Endothelial cell of umbilical vein (primary cell): ENCODE results near the gene FATE1. TPM values are rescaled to one million over a fixed set of nuclear protein-coding genes. Genes with fewer than 3 reads are reported as not detected.

Experiments
- BruUV-seq: library from RNA; stranded (reverse); fragments of 400-500 nt; replicated peaks from 2 replicates; lab custom pipeline; 2021; lab: Mats Ljungman, UMichigan
- CTCF ChIA-PET: fragments of 300-600, 350-600 bp; sonication (Branson Sonifier 250); formaldehyde crosslinking; loops from one replicate; lab custom pipeline; 2021; ENCODE audit warnings: antibody characterized with exemption, inconsistent platforms; lab: Charles Lee
- POLR2A ChIA-PET: fragments of 300-600, 350-600 bp; sonication (Branson Sonifier 250); formaldehyde crosslinking; loops from one replicate; lab custom pipeline; 2021; ENCODE audit warnings: antibody characterized with exemption, inconsistent platforms; lab: Charles Lee
- DNase-seq: peaks from one replicate; pipeline ENCODE4 v3.0.0-alpha.2; 2011; ENCODE audit warnings: low read depth, low spot score
- FAIRE-seq: peaks from 2 replicates; lab custom pipeline; 2011; peaks lifted over from hg19 to GRCh38; lab: Jason Lieb, UNC
- H2AFZ ChIP-seq: 2 replicates; pipeline ENCODE4 v1.6.0; 2012; ENCODE audit warnings: low read depth, low read length, control low read depth, inconsistent platforms
- H3K27ac ChIP-seq: 2 replicates; pipeline ENCODE4 v1.5.1; 2011; ENCODE audit warnings: low read depth, mild to moderate bottlenecking, control low read depth, low read length, moderate library complexity; ENCODE audit not compliant: insufficient read depth
- H3K27me3 ChIP-seq, 2 experiments: 2 replicates each; pipeline versions ENCODE4 v1.6.0 to v1.6.1; 2011; ENCODE audit warnings: low read length in 2 of 2, mixed read lengths in 1 of 2; ENCODE audit not compliant: control insufficient read depth in 2 of 2, insufficient read depth in 2 of 2
- H3K36me3 ChIP-seq, 2 experiments: 2 replicates in 1 of 2; 3 replicates in 1 of 2; pipeline ENCODE4 v1.5.1; 2011; ENCODE audit warnings: low read length in 2 of 2, mild to moderate bottlenecking in 1 of 2, moderate library complexity in 1 of 2; ENCODE audit not compliant: control insufficient read depth in 2 of 2, insufficient read depth in 2 of 2; ENCODE audit errors: extremely low read depth in 1 of 2
- H3K4me1 ChIP-seq: 3 replicates; pipeline ENCODE4 v1.5.1; 2011; ENCODE audit warnings: mild to moderate bottlenecking, low read length; ENCODE audit not compliant: control insufficient read depth, insufficient read depth; ENCODE audit errors: extremely low read depth
- H3K4me2 ChIP-seq: 2 replicates; pipeline ENCODE4 v1.6.1; 2011; ENCODE audit warnings: low read length, control low read depth, mixed read lengths; ENCODE audit not compliant: insufficient read depth
- H3K4me3 ChIP-seq, 3 experiments: fragments of 200-600 bp in 1 of 3; sonication (generic), shearing (Covaris generic) in 1 of 3; replicated peaks in 1 of 3; 2 replicates each; pipeline ENCODE4 v1.5.1; 2011 to 2016; ENCODE audit warnings: control low read depth in 3 of 3, low read length in 3 of 3, mild to moderate bottlenecking in 2 of 3, inconsistent platforms in 1 of 3, low read depth in 1 of 3, moderate library complexity in 1 of 3; ENCODE audit not compliant: insufficient read depth in 1 of 3
- H3K79me2 ChIP-seq: 2 replicates; pipeline ENCODE4 v1.6.0; 2012; ENCODE audit warnings: low read length, inconsistent platforms; ENCODE audit not compliant: control insufficient read depth, insufficient read depth
- H3K9ac ChIP-seq: replicated peaks from 2 replicates; pipeline ENCODE3; 2011; ENCODE audit warnings: low read length, control low read depth; ENCODE audit not compliant: insufficient read depth; ENCODE audit errors: extremely low read depth
- H3K9me1 ChIP-seq: replicated peaks from 3 replicates; pipeline ENCODE4 v1.6.0; 2011; ENCODE audit warnings: mild to moderate bottlenecking, low read length; ENCODE audit not compliant: control insufficient read depth, insufficient read depth; ENCODE audit errors: extremely low read depth
- H3K9me3 ChIP-seq: replicated peaks from 2 replicates; pipeline ENCODE4 v1.5.1; 2012; ENCODE audit warnings: low read length, inconsistent platforms; ENCODE audit not compliant: control insufficient read depth, insufficient read depth
- H4K20me1 ChIP-seq: replicated peaks from 2 replicates; pipeline ENCODE3; 2011; ENCODE audit warnings: mild to moderate bottlenecking, low read length; ENCODE audit not compliant: control insufficient read depth, insufficient read depth; ENCODE audit errors: extremely low read depth
- EZH2 ChIP-seq: IDR thresholded peaks from 2 replicates; pipeline ENCODE4 v1.6.1; 2012; ENCODE audit warnings: borderline replicate concordance, low read depth, mild to moderate bottlenecking, moderate library complexity, low read length, inconsistent platforms; ENCODE audit not compliant: severe bottlenecking
- FOS ChIP-seq: IDR thresholded peaks from 2 replicates; pipeline ENCODE4 v1.6.1; 2011; ENCODE audit warnings: mild to moderate bottlenecking, low read length, moderate library complexity, borderline replicate concordance; ENCODE audit not compliant: insufficient read depth
- GATA2 ChIP-seq: IDR thresholded peaks from 2 replicates; pipeline ENCODE4 v1.7.0; 2011; ENCODE audit warnings: low read depth, mild to moderate bottlenecking, moderate library complexity, mixed read lengths, low read length; ENCODE audit not compliant: insufficient read length, insufficient read depth
- JUN ChIP-seq: IDR thresholded peaks from 2 replicates; pipeline ENCODE4 v1.6.1; 2011; ENCODE audit warnings: borderline replicate concordance, low read depth; ENCODE audit not compliant: insufficient read length, insufficient read depth
- MYC ChIP-seq: IDR thresholded peaks from one replicate; pipeline ENCODE4 v1.6.1; 2011; ENCODE audit warnings: mild to moderate bottlenecking, low read depth, low read length
- POLR2A ChIP-seq: IDR thresholded peaks from 2 replicates; pipeline ENCODE4 v1.6.1; 2012; ENCODE audit warnings: low read depth, mild to moderate bottlenecking, control low read depth, low read length
- POLR2AphosphoS5 ChIP-seq: IDR thresholded peaks from 2 replicates; pipeline ENCODE4 v1.6.1; 2012; ENCODE audit warnings: low read depth, mild to moderate bottlenecking, control low read depth, low read length, moderate library complexity; ENCODE audit not compliant: insufficient read depth
- dilution Hi-C: fragments of 300-500 bp; cut with MboI; formaldehyde crosslinking; loops from one replicate; pipeline ENCODE4 v1.15.0; 2019; ENCODE audit warnings: low sequenced_read_pairs; ENCODE audit not compliant: extremely low pct_ligation_motif_present
- intact Hi-C: fragments of 100-400 bp; cut with micrococcal nuclease; formaldehyde crosslinking; loops from one replicate; pipeline ENCODE4 v1.10.0; 2022
- polyA plus RNA-seq, 4 experiments: library from polyadenylated mRNA; depleted of rRNA in 3 of 4; stranded (reverse) in 3 of 4; unstranded in 1 of 4; fragments of >200 nt; gene quantifications; 2 replicates each; pipeline versions ENCODE4 v1.2.1 to v1.2.3, GENCODE V29; 2011 to 2012; ENCODE audit warnings: missing spikeins in 1 of 4
- total RNA-seq: library from RNA; stranded (reverse); gene quantifications from 2 replicates; pipeline ENCODE4 v1.2.3, GENCODE V29; 2021
- TF ChIP-seq, protein P1 (sequence below): IDR thresholded peaks from 2 replicates; pipeline ENCODE4 v1.6.1; 2011; ENCODE audit not compliant: insufficient read depth, insufficient read length
- TF ChIP-seq, protein P2 (sequence below), 2 donors: IDR thresholded peaks; 1 replicate in 1 of 2; 2 replicates in 1 of 2; pipeline ENCODE4 v1.5.1; 2011; ENCODE audit warnings: low read length in 2 of 2, mild to moderate bottlenecking in 2 of 2, moderate library complexity in 2 of 2, control low read depth in 1 of 2, inconsistent platforms in 1 of 2, low read depth in 1 of 2; ENCODE audit not compliant: insufficient read depth in 1 of 2; ENCODE audit errors: extremely low read depth in 1 of 2

The FATE1 gene
- total and polyA plus RNA-seq, 2 donors (not counting 3 experiments of a cell fraction or from before 2014, with no cell fraction given): not detected

DNA sequence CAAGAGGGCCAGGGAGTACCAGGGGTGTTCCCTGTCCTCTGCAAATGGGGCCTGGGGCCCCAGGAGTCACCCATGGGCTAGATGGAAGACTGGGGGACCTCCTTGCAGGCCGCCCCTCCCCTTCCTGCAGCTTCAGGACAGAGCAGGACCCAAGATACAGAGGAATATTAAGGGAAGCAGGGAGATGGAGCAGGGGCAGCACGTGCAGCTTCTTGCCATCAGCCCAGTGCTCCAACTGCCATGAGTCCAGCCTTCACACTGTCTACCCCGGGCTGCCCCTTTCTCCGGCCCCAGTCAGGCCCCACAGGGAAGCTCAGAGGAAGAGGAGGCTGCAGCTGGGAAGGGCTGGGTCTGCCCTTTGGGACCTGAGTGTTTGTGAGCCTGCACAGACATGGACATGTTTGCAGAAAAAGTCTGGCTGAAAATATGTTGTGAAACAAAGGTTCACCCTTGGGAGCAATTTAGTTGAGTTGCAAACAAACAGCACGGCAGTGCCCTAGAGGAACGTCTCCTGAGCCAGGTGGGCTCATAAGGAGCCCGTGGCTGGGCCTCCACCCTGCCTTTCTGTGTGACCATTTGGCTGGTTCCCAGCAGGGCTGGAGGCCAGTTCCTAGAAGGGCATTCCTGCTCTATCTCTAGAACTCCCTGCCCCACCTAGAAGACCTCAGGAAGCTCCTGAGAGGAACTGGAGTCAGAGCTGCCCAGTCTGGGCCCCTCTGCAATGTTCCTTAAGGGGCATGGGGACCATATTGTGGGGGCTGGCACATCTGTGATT lies 8.9 kb downstream of the FATE1 start:
- no peak for TF ChIP-seq POLR2AphosphoS5
- no peak for TF ChIP-seq MYC
- no peaks in the 10 kb centered on the region for H3K36me3 ChIP-seq
- no peaks in the 10 kb centered on the region for H3K9me1 ChIP-seq
- H3K9me3 ChIP-seq: no peaks in the 10 kb centered on the region
- dilution Hi-C loops (no loop called here), intact Hi-C loops (no loop called here)
- no peaks in the 10 kb centered on the region for H3K27me3 ChIP-seq
- no peak overlapping the region for H3K27ac ChIP-seq
- FAIRE-seq (no peak), DNase-seq (no peak)
- no peak overlapping the region for H3K4me3 ChIP-seq
- CTCF ChIA-PET: no interaction called here
- H3K4me1 ChIP-seq: no peaks in the 10 kb centered on the region
- POLR2A ChIA-PET: no interaction called here
- H4K20me1 ChIP-seq: no peaks in the 10 kb centered on the region
- no peaks in the 10 kb centered on the region for H3K79me2 ChIP-seq
- no TSS peak for BruUV-seq
- no peak overlapping the region for H3K4me2 ChIP-seq
- H3K9ac ChIP-seq: no peak overlapping the region
- H2AFZ ChIP-seq: no peak overlapping the region

DNA sequence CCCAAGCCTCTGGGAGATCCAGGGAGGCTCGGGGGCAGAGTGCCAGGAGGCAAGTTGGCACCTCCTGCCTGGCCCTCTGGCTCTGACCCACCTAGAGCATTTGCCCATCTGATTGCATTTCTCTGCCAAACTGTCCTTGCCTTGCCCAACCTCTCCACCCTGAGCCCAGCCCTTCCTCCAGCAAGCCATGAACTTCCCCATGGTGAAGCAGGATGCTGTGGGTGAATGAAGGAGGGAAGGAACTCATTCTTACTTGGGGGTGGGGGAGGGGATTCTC lies 9.4 kb downstream of the FATE1 start:
- H3K9me3 ChIP-seq: no peaks in the 10 kb centered on the region
- H3K4me2 ChIP-seq: no peak overlapping the region
- no peak for DNase-seq
- intact Hi-C loops: no loop called here
- no peak overlapping the region for H3K4me3 ChIP-seq
- ChIA-PET POLR2A (no interaction called here), CTCF (no interaction called here)
- TF ChIP-seq JUN: no peak
- no peak for TF ChIP-seq POLR2AphosphoS5
- TF ChIP-seq GATA2: no peak
- no peak for TF ChIP-seq EZH2
- TF ChIP-seq FOS: no peak
- TF ChIP-seq, protein P1, sequence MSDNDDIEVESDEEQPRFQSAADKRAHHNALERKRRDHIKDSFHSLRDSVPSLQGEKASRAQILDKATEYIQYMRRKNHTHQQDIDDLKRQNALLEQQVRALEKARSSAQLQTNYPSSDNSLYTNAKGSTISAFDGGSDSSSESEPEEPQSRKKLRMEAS: no peak
- TF ChIP-seq, protein P2, sequence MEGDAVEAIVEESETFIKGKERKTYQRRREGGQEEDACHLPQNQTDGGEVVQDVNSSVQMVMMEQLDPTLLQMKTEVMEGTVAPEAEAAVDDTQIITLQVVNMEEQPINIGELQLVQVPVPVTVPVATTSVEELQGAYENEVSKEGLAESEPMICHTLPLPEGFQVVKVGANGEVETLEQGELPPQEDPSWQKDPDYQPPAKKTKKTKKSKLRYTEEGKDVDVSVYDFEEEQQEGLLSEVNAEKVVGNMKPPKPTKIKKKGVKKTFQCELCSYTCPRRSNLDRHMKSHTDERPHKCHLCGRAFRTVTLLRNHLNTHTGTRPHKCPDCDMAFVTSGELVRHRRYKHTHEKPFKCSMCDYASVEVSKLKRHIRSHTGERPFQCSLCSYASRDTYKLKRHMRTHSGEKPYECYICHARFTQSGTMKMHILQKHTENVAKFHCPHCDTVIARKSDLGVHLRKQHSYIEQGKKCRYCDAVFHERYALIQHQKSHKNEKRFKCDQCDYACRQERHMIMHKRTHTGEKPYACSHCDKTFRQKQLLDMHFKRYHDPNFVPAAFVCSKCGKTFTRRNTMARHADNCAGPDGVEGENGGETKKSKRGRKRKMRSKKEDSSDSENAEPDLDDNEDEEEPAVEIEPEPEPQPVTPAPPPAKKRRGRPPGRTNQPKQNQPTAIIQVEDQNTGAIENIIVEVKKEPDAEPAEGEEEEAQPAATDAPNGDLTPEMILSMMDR (IDR thresholded peaks at IDR 0.05; ENCODE audit: extremely low read depth in 1 of 2, insufficient read depth in 1 of 2, low read depth in 1 of 2, low read length in 2 of 2): no peak
- TF ChIP-seq POLR2A: no peak
- TF ChIP-seq MYC: no peak
- H3K27ac ChIP-seq: no peak overlapping the region
- no peak overlapping the region for H3K9ac ChIP-seq
- no peaks in the 10 kb centered on the region for H3K4me1 ChIP-seq
- BruUV-seq: no TSS peak
- FAIRE-seq: no peak
- H3K27me3 ChIP-seq: no peaks in the 10 kb centered on the region
- dilution Hi-C loops: no loop called here
- no peaks in the 10 kb centered on the region for H3K9me1 ChIP-seq
- H4K20me1 ChIP-seq: no peaks in the 10 kb centered on the region
- H3K36me3 ChIP-seq: no peaks in the 10 kb centered on the region
- no peak overlapping the region for H2AFZ ChIP-seq
- no peaks in the 10 kb centered on the region for H3K79me2 ChIP-seq
